Subcutaneous abdominal adipose tissue (tissue), 5 donors: Measurements from ENCODE around the gene EVX2.

Experiments used
- H3K27ac ChIP-seq: one replicate; pipeline ENCODE4 v1.7.0; 2013; ENCODE audit warnings: low read depth, mild to moderate bottlenecking, inconsistent platforms, low read length, moderate library complexity
- H3K27me3 ChIP-seq, 5 donors: one replicate each; pipeline ENCODE4 v1.7.0; 2013; ENCODE audit warnings: low read length in 5 of 5, inconsistent platforms in 1 of 5; ENCODE audit not compliant: control insufficient read depth in 5 of 5, insufficient read depth in 4 of 5
- H3K36me3 ChIP-seq, 5 donors: one replicate each; pipeline ENCODE4 v1.7.0; 2013; ENCODE audit warnings: low read length in 5 of 5; ENCODE audit not compliant: control insufficient read depth in 5 of 5, insufficient read depth in 5 of 5
- H3K4me1 ChIP-seq, 5 donors: one replicate each; pipeline ENCODE4 v1.7.0; 2013; ENCODE audit warnings: low read length in 5 of 5, mild to moderate bottlenecking in 3 of 5, moderate library complexity in 1 of 5; ENCODE audit not compliant: control insufficient read depth in 5 of 5, insufficient read depth in 5 of 5
- H3K4me3 ChIP-seq, 5 donors: one replicate each; pipeline ENCODE4 v1.7.0; 2013; ENCODE audit warnings: low read length in 5 of 5, low read depth in 1 of 5
- H3K9ac ChIP-seq, 5 donors: one replicate each; pipeline ENCODE4 v1.7.0; 2013; ENCODE audit warnings: low read length in 5 of 5, mild to moderate bottlenecking in 4 of 5, moderate library complexity in 3 of 5
- H3K9me3 ChIP-seq, 5 donors: one replicate each; pipeline ENCODE4 v1.7.0; 2013; ENCODE audit warnings: low read length in 5 of 5; ENCODE audit not compliant: control insufficient read depth in 5 of 5
- donor health status: healthy.
- donor health status: healthy.
- donor health status: healthy.
- donor health status: healthy.
- donor health status: healthy.

The EVX2 gene

GRCh38 chr2:176095421-176095820 lies 11.7 kb upstream of the EVX2 start:
- Histone ChIP-seq H3K27ac (no peak overlapping the region), H3K9ac (no peak overlapping the region), H3K36me3 (no peaks in the 10 kb centered on the region), H3K4me1 (peaks cover 2 to 51% (median 37%) of the 10 kb centered on the region in 5 donors), H3K4me3 (no peak overlapping the region), H3K9me3 (peaks cover 0 to 2% (median 0%) of the 10 kb centered on the region in 5 donors), H3K27me3 (peaks cover 82 to 95% (median 85%) of the 10 kb centered on the region in 5 donors)

- H3K9me3 ChIP-seq: peaks cover 0 to 2% (median 0%) of the 10 kb centered on the region in 5 donors
- no peak overlapping the region for H3K4me3 ChIP-seq
These were observed 10.6 kb upstream of the EVX2 start for GRCh38 chr2:176094349-176094748.

GRCh38 chr2:176093898-176094249 lies 10.1 kb upstream of the EVX2 start:
- H3K36me3 ChIP-seq: no peaks in the 10 kb centered on the region
- no peak overlapping the region for H3K4me3 ChIP-seq
- peaks cover 0 to 2% (median 0%) of the 10 kb centered on the region in 5 donors for H3K9me3 ChIP-seq
- H3K4me1 ChIP-seq: peaks cover 2 to 38% (median 32%) of the 10 kb centered on the region in 5 donors
- H3K27ac ChIP-seq: no peak overlapping the region
- peaks cover 82 to 95% (median 85%) of the 10 kb centered on the region in 5 donors for H3K27me3 ChIP-seq
- no peak overlapping the region for H3K9ac ChIP-seq

More at GRCh38 chr2:176094349-176094748, 10.6 kb upstream of the EVX2 start:
- peaks cover 2 to 42% (median 33%) of the 10 kb centered on the region in 5 donors for H3K4me1 ChIP-seq
- no peak overlapping the region for H3K9ac ChIP-seq
- H3K27ac ChIP-seq: no peak overlapping the region
- H3K27me3 ChIP-seq: peaks cover 81 to 95% (median 85%) of the 10 kb centered on the region in 5 donors
- no peaks in the 10 kb centered on the region for H3K36me3 ChIP-seq

GRCh38 chr2:176093145-176093897 lies 9.6 kb upstream of the EVX2 start:
- Histone ChIP-seq H3K36me3 (no peaks in the 10 kb centered on the region), H3K27ac (no peak overlapping the region), H3K4me1 (peaks cover 2 to 40% (median 34%) of the 10 kb centered on the region in 5 donors), H3K4me3 (peak overlapping the region in 4 of 5 donors; percentile 32 to 64 (median 44)), H3K27me3 (peaks cover 80 to 95% (median 85%) of the 10 kb centered on the region in 5 donors), H3K9me3 (peaks cover 0 to 2% (median 0%) of the 10 kb centered on the region in 5 donors), H3K9ac (no peak overlapping the region)

GRCh38 chr2:176092270-176093144 lies 8.7 kb upstream of the EVX2 start, which contains the start of gene HOXD13:
Gene HOXD13, plus strand, starts transcription at chr2:176092721. Its CDS starts 170 bp downstream, at chr2:176092891.
- Histone ChIP-seq H3K9me3 (peaks cover 0 to 2% (median 0%) of the 10 kb centered on the region in 5 donors), H3K27me3 (peaks cover 81 to 95% (median 85%) of the 10 kb centered on the region in 5 donors), H3K36me3 (no peaks in the 10 kb centered on the region), H3K27ac (no peak within 1 kb of the TSS), H3K4me3 (peak within 1 kb of the TSS in 4 of 5 donors; percentile 32 to 64 (median 44)), H3K4me1 (peaks cover 2 to 39% (median 34%) of the 10 kb centered on the region in 5 donors), H3K9ac (no peak within 1 kb of the TSS)

GRCh38 chr2:176091329-176092258 lies 7.8 kb upstream of the EVX2 start:
- Histone ChIP-seq H3K9me3 (peaks cover 0 to 2% (median 0%) of the 10 kb centered on the region in 5 donors), H3K36me3 (no peaks in the 10 kb centered on the region), H3K27ac (no peak overlapping the region), H3K4me3 (no peak overlapping the region), H3K4me1 (peaks cover 2 to 30% (median 25%) of the 10 kb centered on the region in 5 donors), H3K9ac (no peak overlapping the region), H3K27me3 (peaks cover 77 to 95% (median 83%) of the 10 kb centered on the region in 5 donors)

GRCh38 chr2:176090862-176091261 lies 7.1 kb upstream of the EVX2 start:
- no peak overlapping the region for H3K27ac ChIP-seq
- H3K36me3 ChIP-seq: no peaks in the 10 kb centered on the region
- peaks cover 79 to 96% (median 86%) of the 10 kb centered on the region in 5 donors for H3K27me3 ChIP-seq
- no peak overlapping the region for H3K9ac ChIP-seq
- peaks cover 2 to 33% (median 27%) of the 10 kb centered on the region in 5 donors for H3K4me1 ChIP-seq
- H3K4me3 ChIP-seq: no peak overlapping the region
- peaks cover 0 to 2% (median 0%) of the 10 kb centered on the region in 5 donors for H3K9me3 ChIP-seq

GRCh38 chr2:176089843-176090395 lies 6.2 kb upstream of the EVX2 start:
- Histone ChIP-seq H3K4me3 (no peak overlapping the region), H3K9ac (no peak overlapping the region), H3K36me3 (no peaks in the 10 kb centered on the region), H3K27me3 (peaks cover 81 to 96% (median 87%) of the 10 kb centered on the region in 5 donors), H3K9me3 (peaks cover 0 to 2% (median 0%) of the 10 kb centered on the region in 5 donors), H3K27ac (no peak overlapping the region), H3K4me1 (peaks cover 2 to 42% (median 32%) of the 10 kb centered on the region in 5 donors)
